ENCODE measurements around the gene CEACAM20. TPM values are rescaled to one million over a fixed set of nuclear protein-coding genes. Genes with fewer than 3 reads are reported as not detected.

CEACAM20 gene
- total and polyA plus RNA-seq, 2 experiments from 2014 or later = not detected

DNA sequence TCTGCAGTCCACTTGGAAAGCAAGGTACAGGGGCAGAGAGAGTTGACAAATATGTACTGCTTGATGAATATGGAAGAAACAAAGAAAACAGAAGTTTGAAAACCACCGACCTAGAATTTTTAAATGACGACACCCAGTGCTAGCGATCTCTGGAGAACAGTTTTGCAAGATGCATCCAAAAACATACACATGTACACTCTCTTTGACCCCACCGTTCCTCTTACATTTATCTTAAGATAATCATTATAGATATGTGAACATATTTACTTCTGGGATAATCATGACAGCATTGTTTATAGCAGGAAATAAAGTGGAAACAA is 43.1 kb upstream of the CEACAM20 start:
- Mint-ChIP-seq H3K4me3 (no peak overlapping the region), H3K27ac (no peak overlapping the region), H3K9me3 (no peaks in the 10 kb centered on the region; the same call in 2 of the 3 replicates), H3K27me3 (ENCODE audit: insufficient read depth, low read depth, poor library complexity) (peaks cover 8% of the 10 kb centered on the region), H3K36me3 (ENCODE audit: low read depth) (no peaks in the 10 kb centered on the region), H3K4me1 (0 out of 3 replicates have a peak, but pooled peaks cover 3% of the 10 kb centered on the region)
- H3F3A ChIP-seq (replicated peaks; ENCODE audit: low read depth) = no peaks in the 10 kb centered on the region
- no peaks in the 10 kb centered on the region for H3K9me2 ChIP-seq (ENCODE audit: insufficient read depth)
- H3K4me2 ChIP-seq = no peak overlapping the region
- H3K27me3 ChIP-seq (ENCODE audit: insufficient read depth) = no peaks in the 10 kb centered on the region
- DNase-seq (ENCODE audit: low spot score) = no peak
- TF ChIP-seq CREB1 (CRISPR knock-in tag; IDR thresholded peaks at IDR 0.05; ENCODE audit: low read depth) (no peak), EZH2phosphoT487 (IDR thresholded peaks at IDR 0.05; ENCODE audit: unreplicated experiment) (no peak), ZNF331 (CRISPR knock-in tag; IDR thresholded peaks at IDR 0.05; ENCODE audit: low read depth) (no peak), EZH2 (IDR thresholded peaks at IDR 0.05; ENCODE audit: low read depth, unreplicated experiment) (no peak), STAT1 (IDR thresholded peaks at IDR 0.05; ENCODE audit: unreplicated experiment) (no peak), POLR2AphosphoS5 (IDR thresholded peaks at IDR 0.05; ENCODE audit: low read depth) (no peak), ZNF114 (CRISPR knock-in tag; IDR thresholded peaks at IDR 0.05) (no peak), NANOG (IDR thresholded peaks at IDR 0.05; ENCODE audit: borderline replicate concordance) (no peak), JUNB (IDR thresholded peaks at IDR 0.05; ENCODE audit: unreplicated experiment) (no peak)
- TF ChIP-seq, protein P1, sequence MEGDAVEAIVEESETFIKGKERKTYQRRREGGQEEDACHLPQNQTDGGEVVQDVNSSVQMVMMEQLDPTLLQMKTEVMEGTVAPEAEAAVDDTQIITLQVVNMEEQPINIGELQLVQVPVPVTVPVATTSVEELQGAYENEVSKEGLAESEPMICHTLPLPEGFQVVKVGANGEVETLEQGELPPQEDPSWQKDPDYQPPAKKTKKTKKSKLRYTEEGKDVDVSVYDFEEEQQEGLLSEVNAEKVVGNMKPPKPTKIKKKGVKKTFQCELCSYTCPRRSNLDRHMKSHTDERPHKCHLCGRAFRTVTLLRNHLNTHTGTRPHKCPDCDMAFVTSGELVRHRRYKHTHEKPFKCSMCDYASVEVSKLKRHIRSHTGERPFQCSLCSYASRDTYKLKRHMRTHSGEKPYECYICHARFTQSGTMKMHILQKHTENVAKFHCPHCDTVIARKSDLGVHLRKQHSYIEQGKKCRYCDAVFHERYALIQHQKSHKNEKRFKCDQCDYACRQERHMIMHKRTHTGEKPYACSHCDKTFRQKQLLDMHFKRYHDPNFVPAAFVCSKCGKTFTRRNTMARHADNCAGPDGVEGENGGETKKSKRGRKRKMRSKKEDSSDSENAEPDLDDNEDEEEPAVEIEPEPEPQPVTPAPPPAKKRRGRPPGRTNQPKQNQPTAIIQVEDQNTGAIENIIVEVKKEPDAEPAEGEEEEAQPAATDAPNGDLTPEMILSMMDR (conservative IDR thresholded peaks at IDR 0.05; ENCODE audit: low read depth in 2 of 2) = no peak
- TF ChIP-seq, protein P2, sequence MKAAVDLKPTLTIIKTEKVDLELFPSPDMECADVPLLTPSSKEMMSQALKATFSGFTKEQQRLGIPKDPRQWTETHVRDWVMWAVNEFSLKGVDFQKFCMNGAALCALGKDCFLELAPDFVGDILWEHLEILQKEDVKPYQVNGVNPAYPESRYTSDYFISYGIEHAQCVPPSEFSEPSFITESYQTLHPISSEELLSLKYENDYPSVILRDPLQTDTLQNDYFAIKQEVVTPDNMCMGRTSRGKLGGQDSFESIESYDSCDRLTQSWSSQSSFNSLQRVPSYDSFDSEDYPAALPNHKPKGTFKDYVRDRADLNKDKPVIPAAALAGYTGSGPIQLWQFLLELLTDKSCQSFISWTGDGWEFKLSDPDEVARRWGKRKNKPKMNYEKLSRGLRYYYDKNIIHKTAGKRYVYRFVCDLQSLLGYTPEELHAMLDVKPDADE (IDR thresholded peaks at IDR 0.05) = no peak
- TF ChIP-seq, protein P3, sequence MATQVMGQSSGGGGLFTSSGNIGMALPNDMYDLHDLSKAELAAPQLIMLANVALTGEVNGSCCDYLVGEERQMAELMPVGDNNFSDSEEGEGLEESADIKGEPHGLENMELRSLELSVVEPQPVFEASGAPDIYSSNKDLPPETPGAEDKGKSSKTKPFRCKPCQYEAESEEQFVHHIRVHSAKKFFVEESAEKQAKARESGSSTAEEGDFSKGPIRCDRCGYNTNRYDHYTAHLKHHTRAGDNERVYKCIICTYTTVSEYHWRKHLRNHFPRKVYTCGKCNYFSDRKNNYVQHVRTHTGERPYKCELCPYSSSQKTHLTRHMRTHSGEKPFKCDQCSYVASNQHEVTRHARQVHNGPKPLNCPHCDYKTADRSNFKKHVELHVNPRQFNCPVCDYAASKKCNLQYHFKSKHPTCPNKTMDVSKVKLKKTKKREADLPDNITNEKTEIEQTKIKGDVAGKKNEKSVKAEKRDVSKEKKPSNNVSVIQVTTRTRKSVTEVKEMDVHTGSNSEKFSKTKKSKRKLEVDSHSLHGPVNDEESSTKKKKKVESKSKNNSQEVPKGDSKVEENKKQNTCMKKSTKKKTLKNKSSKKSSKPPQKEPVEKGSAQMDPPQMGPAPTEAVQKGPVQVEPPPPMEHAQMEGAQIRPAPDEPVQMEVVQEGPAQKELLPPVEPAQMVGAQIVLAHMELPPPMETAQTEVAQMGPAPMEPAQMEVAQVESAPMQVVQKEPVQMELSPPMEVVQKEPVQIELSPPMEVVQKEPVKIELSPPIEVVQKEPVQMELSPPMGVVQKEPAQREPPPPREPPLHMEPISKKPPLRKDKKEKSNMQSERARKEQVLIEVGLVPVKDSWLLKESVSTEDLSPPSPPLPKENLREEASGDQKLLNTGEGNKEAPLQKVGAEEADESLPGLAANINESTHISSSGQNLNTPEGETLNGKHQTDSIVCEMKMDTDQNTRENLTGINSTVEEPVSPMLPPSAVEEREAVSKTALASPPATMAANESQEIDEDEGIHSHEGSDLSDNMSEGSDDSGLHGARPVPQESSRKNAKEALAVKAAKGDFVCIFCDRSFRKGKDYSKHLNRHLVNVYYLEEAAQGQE (IDR thresholded peaks at IDR 0.05; ENCODE audit: unreplicated experiment) = no peak
- TF ChIP-seq, protein P4, sequence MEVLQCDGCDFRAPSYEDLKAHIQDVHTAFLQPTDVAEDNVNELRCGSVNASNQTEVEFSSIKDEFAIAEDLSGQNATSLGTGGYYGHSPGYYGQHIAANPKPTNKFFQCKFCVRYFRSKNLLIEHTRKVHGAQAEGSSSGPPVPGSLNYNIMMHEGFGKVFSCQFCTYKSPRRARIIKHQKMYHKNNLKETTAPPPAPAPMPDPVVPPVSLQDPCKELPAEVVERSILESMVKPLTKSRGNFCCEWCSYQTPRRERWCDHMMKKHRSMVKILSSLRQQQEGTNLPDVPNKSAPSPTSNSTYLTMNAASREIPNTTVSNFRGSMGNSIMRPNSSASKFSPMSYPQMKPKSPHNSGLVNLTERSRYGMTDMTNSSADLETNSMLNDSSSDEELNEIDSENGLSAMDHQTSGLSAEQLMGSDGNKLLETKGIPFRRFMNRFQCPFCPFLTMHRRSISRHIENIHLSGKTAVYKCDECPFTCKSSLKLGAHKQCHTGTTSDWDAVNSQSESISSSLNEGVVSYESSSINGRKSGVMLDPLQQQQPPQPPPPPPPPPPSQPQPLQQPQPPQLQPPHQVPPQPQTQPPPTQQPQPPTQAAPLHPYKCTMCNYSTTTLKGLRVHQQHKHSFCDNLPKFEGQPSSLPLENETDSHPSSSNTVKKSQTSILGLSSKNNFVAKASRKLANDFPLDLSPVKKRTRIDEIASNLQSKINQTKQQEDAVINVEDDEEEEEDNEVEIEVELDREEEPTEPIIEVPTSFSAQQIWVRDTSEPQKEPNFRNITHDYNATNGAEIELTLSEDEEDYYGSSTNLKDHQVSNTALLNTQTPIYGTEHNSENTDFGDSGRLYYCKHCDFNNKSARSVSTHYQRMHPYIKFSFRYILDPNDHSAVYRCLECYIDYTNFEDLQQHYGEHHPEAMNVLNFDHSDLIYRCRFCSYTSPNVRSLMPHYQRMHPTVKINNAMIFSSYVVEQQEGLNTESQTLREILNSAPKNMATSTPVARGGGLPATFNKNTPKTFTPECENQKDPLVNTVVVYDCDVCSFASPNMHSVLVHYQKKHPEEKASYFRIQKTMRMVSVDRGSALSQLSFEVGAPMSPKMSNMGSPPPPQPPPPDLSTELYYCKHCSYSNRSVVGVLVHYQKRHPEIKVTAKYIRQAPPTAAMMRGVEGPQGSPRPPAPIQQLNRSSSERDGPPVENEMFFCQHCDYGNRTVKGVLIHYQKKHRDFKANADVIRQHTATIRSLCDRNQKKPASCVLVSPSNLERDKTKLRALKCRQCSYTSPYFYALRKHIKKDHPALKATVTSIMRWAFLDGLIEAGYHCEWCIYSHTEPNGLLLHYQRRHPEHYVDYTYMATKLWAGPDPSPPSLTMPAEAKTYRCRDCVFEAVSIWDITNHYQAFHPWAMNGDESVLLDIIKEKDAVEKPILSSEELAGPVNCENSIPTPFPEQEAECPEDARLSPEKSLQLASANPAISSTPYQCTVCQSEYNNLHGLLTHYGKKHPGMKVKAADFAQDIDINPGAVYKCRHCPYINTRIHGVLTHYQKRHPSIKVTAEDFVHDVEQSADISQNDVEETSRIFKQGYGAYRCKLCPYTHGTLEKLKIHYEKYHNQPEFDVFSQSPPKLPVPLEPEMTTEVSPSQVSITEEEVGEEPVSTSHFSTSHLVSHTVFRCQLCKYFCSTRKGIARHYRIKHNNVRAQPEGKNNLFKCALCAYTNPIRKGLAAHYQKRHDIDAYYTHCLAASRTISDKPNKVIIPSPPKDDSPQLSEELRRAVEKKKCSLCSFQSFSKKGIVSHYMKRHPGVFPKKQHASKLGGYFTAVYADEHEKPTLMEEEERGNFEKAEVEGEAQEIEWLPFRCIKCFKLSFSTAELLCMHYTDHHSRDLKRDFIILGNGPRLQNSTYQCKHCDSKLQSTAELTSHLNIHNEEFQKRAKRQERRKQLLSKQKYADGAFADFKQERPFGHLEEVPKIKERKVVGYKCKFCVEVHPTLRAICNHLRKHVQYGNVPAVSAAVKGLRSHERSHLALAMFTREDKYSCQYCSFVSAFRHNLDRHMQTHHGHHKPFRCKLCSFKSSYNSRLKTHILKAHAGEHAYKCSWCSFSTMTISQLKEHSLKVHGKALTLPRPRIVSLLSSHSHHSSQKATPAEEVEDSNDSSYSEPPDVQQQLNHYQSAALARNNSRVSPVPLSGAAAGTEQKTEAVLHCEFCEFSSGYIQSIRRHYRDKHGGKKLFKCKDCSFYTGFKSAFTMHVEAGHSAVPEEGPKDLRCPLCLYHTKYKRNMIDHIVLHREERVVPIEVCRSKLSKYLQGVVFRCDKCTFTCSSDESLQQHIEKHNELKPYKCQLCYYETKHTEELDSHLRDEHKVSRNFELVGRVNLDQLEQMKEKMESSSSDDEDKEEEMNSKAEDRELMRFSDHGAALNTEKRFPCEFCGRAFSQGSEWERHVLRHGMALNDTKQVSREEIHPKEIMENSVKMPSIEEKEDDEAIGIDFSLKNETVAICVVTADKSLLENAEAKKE (CRISPR knock-in tag; IDR thresholded peaks at IDR 0.05) = no peak
- no peaks in the 10 kb centered on the region for H3K36me3 ChIP-seq (ENCODE audit: insufficient read depth)
- no peaks in the 10 kb centered on the region for H3K4me1 ChIP-seq (ENCODE audit: insufficient read depth)
- no peak for ATAC-seq
- H2AFZ ChIP-seq = no peak overlapping the region
- H3K4me3 ChIP-seq = no peak overlapping the region
- H4K20me1 ChIP-seq (replicated peaks; ENCODE audit: insufficient read depth) = no peaks in the 10 kb centered on the region
- H3K79me2 ChIP-seq (replicated peaks; ENCODE audit: insufficient read depth) = no peaks in the 10 kb centered on the region
- H3K27ac ChIP-seq (ENCODE audit: low read depth) = no peak overlapping the region

Data from GM23338 (cell line).